ENCODE results near the gene DNLZ.
"Not testable (repeated sequence)": the region's sequence is repeated elsewhere in the genome, so short reads cannot be mapped to it uniquely, and the experiment has no call there.

The DNLZ gene

DNA sequence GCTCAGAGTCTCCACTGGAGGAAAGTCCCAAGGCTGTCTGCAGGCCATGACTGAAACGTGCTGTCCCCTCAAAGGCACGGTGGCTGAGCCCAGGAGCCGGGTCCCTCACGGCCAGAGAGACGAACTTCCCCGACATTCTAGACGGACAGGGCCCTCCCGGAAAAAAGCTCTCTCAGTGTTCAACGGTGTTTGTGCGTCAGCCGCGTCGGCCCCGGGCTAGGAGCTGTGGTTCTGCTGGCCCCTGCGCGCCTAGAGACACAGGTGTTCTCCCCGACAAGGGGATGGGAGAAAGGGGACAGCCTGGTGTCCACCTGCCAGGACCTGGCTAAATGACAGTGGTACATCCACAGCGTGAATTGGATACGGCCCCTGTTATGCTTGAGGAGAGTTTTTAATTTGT, 42.0 kb downstream of the DNLZ start (continued):
- TF ChIP-seq, protein P1, sequence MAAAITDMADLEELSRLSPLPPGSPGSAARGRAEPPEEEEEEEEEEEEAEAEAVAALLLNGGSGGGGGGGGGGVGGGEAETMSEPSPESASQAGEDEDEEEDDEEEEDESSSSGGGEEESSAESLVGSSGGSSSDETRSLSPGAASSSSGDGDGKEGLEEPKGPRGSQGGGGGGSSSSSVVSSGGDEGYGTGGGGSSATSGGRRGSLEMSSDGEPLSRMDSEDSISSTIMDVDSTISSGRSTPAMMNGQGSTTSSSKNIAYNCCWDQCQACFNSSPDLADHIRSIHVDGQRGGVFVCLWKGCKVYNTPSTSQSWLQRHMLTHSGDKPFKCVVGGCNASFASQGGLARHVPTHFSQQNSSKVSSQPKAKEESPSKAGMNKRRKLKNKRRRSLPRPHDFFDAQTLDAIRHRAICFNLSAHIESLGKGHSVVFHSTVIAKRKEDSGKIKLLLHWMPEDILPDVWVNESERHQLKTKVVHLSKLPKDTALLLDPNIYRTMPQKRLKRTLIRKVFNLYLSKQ (tag by site-specific recombination; IDR thresholded peaks at IDR 0.05; ENCODE audit: borderline replicate concordance): no peak
- TF ChIP-seq ZNF48 (tag by site-specific recombination; IDR thresholded peaks at IDR 0.05) (no peak), ZNF544 (tag by site-specific recombination; IDR thresholded peaks at IDR 0.05) (no peak)

DNA sequence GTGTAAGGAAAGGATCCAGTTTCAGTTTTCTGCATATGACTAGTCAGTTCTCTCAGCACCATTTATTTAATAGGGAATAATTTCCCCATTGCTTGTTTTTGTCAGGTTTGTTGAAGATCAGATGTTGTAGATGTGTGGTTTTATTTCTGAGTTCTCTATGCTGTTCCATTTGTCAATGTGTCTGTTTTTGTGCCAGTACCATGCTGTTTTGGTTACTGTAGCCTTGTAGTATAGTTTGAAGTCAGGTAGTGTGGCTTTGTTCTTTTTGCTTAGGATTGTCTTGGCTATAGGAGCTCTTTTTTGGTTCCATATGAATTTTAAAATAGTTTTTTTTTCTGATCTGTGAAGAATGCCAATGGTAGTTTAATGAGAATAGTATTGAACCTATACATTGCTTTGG, 42.6 kb downstream of the DNLZ start:
- CTCF ChIA-PET: interaction anchor here (0.7 to 1.5 kb wide), 3 partner anchors 9 to 41 kb away, joined by 3 to 5 read pairs (median 5); no protein-coding TSS in a partner anchor
- H3K9me3 ChIP-seq (ENCODE audit: control insufficient read depth, insufficient read depth, low read depth, low read length); H3K27ac ChIP-seq (ENCODE audit: extremely low read depth, low read depth, low read length); H3K36me3 ChIP-seq (ENCODE audit: control insufficient read depth in 2 of 2, insufficient read depth in 1 of 2, low read length in 2 of 2); H3K4me1 ChIP-seq (ENCODE audit: control insufficient read depth, insufficient read depth, low read length); POLR2A ChIA-PET; H3K4me3 ChIP-seq (ENCODE audit: low read depth, low read length): not testable (repeated sequence)
- TF ChIP-seq ZNF280D (tag by site-specific recombination; IDR thresholded peaks at IDR 0.05) (peak; percentile 86), SETDB1 (IDR thresholded peaks at IDR 0.05; ENCODE audit: insufficient read length, low read length) (peak; percentile 44), ZNF580 (tag by site-specific recombination; IDR thresholded peaks at IDR 0.05) (peak; percentile 73), ZNF248 (tag by site-specific recombination; IDR thresholded peaks at IDR 0.05) (0 out of 2 replicates have a peak, but pooled peaks have one; percentile 32)
- TF ChIP-seq, protein P2, sequence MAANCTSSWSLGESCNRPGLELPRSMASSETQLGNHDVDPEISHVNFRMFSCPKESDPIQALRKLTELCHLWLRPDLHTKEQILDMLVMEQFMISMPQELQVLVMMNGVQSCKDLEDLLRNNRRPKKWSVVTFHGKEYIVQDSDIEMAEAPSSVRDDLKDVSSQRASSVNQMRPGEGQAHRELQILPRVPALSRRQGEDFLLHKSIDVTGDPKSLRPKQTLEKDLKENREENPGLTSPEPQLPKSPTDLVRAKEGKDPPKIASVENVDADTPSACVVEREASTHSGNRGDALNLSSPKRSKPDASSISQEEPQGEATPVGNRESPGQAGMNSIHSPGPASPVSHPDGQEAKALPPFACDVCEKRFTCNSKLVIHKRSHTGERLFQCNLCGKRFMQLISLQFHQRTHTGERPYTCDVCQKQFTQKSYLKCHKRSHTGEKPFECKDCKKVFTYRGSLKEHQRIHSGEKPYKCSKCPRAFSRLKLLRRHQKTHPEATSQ (tag by site-specific recombination; IDR thresholded peaks at IDR 0.05): 0 out of 2 replicates have a peak, but pooled peaks have one; percentile 10

DNA sequence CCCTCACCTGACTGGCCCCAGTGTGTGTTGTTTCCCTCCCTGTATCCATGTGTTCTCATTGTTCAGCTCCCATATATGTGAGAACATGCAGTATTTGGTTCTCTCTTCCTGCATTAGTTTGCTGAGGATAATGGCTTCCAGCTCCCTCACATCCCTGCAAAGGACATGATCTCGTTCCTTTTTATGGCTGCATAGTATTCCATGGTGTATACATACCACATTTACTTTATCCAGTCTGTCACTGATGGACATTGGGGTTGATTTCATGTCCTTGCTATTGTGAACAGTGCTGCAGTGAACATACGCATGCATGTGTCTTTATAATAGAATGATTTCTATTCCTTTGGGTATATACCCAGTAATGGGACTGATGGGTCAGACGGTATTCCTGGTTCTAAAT, 43.6 kb downstream of the DNLZ start:
- H3K27ac ChIP-seq (ENCODE audit: extremely low read depth, low read depth, low read length); H3K9me3 ChIP-seq (ENCODE audit: control insufficient read depth, insufficient read depth, low read depth, low read length); H3K4me3 ChIP-seq (ENCODE audit: low read depth, low read length); POLR2A ChIA-PET; H3K36me3 ChIP-seq (ENCODE audit: control insufficient read depth in 2 of 2, insufficient read depth in 1 of 2, low read length in 2 of 2); H3K4me1 ChIP-seq (ENCODE audit: control insufficient read depth, insufficient read depth, low read length): not testable (repeated sequence)
- TF ChIP-seq ZNF580 (tag by site-specific recombination; IDR thresholded peaks at IDR 0.05): 0 out of 2 replicates have a peak, but pooled peaks have one; percentile 54
- peak; percentile 77; the same call in 1 of the 2 replicates for TF ChIP-seq ZNF280D (tag by site-specific recombination; IDR thresholded peaks at IDR 0.05)
- TF ChIP-seq ZNF146 (tag by site-specific recombination; IDR thresholded peaks at IDR 0.05): peak; percentile 98
- CTCF ChIA-PET: interaction anchor here (0.7 kb wide), 2 partner anchors 42 to 176 kb away, joined by 3 to 5 read pairs; no protein-coding TSS in a partner anchor

DNA sequence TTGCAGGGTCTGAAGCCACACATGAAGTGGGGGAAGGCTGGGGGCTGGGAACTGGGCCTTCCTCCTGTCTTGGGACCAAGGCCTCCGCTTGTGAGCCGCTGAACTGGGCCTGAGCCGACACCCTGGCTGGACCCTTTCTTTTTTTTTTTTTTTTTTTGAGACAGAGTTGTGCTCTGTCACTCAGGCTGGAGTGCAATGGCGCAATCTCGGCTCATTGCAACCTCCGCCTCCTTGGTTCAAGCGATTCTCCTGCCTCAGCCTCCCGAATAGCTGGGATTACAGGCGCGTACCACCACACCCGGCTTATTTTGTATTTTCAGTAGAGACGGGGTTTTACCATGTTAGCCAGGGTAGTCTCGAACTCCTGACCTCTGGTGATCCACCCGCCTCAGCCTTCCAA, 44.3 kb downstream of the DNLZ start:
- POLR2A ChIA-PET; H3K27ac ChIP-seq (ENCODE audit: extremely low read depth, low read depth, low read length); H3K9me3 ChIP-seq (ENCODE audit: control insufficient read depth, insufficient read depth, low read depth, low read length); H3K36me3 ChIP-seq (ENCODE audit: control insufficient read depth in 2 of 2, insufficient read depth in 1 of 2, low read length in 2 of 2); H3K4me3 ChIP-seq (ENCODE audit: low read depth, low read length); H3K4me1 ChIP-seq (ENCODE audit: control insufficient read depth, insufficient read depth, low read length): not testable (repeated sequence)
- CTCF ChIA-PET: interaction anchor here (0.7 kb wide), 1 partner anchor 176 kb away, joined by 5 read pairs; no protein-coding TSS in a partner anchor
